Raji (cell line): ENCODE data around the gene CMTM4.

ENCODE experiments used
- POLR2A ChIP-seq: IDR thresholded peaks from 2 replicates; pipeline ENCODE4 v1.6.1; 2011; ENCODE audit warnings: low read depth, low read length, control low read depth; ENCODE audit not compliant: insufficient read depth

The CMTM4 gene

DNA sequence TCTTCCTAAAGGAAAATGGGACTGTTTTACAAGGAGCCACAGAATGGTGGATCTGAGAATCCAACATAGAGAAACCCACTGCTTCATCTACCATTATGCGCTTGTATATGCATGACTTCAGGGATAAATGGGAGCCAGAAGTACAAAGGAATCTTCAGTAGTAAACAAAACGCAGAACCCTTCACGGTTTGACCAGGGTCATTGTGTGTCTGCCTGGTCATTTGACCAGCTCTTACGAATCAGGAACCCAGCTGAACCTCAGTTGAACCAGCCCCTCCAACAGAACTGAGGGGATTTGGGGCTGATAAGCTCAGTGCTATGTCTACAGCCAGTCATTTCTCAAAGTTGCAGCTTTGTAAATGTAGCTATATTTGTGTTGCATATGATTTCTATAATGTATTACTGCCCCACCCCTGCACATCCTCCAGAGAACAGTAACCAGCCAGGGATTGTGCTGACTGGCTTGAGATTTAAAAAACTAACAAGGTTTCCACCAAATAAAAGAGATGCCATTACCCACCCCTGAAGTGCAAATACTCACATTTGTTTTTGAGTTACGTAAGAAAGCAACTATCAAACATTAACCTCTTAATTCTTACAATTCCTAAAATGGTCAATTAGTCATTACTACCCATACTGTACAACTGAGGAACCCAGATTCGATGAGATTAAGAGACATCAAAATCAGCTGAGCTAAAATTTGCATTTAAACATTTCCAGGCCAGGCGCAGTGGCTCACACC, 6.3 kb downstream of the CMTM4 start:
- no peak for TF ChIP-seq POLR2A

DNA sequence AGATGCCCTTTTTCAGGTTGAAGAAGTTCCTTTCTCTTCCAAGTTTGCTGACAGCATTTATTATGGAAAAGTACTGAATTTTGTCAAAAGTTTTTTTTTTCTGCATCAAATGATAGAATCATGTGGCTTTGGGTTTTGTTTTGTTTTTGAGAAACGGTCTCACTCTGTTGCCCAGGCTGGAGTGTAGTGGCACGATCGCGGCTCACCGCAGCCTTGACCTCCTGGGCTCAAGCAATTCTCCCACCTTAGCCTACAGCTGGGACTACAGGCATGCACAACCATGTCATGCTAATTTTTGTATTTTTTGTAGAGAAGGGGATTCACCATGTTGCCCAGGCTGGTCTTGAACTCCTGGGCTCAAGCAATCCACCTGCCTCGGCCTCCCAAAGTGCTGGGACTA, 7.3 kb downstream of the CMTM4 start:
- TF ChIP-seq POLR2A = no peak

DNA sequence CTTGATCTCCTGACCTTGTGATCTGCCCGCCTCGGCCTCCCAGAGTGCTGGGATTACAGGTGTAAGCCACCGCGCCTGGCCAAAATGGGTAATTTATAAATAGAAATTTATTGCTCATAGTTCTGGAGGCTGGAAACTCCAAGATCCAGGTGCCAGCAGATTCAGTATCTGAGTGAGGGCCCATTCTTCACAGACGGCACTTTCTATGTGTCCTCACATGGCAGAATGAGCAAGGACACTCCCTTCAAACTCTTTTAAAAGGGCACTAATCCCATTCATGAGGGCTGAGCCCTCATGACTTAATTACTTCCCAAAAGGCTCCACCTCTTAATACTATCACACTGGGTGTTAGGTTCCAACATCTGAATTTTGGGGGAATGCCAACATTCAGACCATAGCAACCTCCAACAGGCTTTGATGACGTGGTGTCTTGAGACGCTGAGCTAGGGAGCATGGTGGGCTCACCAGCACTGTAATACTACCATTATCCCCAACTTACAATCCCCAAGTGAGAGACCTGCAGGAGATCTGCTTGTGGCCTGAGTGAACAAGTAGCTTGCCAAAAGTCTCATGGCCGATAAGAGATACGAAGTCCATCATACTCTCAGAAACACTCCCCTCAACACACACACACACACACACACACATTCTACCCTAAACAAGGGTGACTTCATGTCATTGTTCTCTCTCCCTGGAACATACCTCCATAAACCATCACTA, 8.5 kb downstream of the CMTM4 start:
- TF ChIP-seq POLR2A = no peak

DNA sequence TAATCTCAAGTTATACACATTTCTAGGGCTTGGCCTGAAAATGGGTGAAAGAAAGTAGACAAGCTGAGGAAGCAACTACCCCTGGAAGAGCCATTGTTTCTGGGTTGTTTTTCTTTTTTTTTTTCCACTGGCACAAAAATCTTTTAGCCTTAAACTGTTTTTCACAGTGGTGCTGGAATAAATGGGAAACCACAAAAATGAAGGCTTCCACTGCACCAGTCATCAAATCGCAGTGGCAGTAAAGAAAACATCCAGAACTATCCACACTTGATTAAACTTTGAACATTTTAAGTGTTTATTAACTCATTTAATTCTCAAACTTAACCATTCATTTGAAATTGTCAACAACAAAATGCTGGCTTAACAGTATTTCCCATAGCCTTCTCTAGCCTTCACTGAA, 14.3 kb downstream of the CMTM4 start:
- TF ChIP-seq POLR2A = no peak

DNA sequence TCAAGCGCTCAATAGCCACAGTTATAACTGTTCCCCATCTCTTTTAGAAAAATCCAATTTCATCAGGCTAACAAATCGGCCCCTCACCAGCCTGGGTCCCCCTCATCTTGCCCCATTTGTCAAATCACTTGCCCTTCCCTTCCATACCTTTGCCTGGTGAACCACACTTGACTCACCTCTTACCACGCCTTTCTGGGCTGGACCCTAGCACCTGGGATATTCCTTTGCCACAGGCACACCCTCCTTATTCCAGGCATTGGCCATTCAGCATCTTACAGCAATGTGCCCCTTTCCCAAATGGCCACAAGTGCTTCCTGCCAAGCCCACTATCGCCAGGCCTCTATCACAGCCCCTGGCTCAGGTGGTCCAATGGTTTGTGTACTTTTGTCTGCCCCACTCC, 14.9 kb downstream of the CMTM4 start:
- TF ChIP-seq POLR2A = no peak

DNA sequence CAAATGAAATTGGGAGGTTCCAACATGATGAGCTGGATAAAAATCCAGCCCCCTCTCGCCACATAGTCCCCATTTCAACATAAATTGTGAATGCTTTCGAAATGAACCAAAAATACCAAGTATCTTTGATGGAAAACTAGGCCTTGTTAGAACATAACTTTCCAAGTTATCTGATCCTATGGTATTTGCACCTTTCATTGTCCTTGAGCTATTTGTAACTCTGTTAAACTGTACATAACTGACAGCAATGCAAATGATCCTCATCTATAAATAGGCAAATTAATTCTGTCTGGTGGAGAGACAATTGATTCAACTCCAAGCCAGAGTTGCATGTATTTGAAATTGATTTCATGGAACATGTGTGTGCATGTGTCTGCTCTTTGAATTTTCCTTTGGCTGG, 18.2 kb downstream of the CMTM4 start:
- no peak for TF ChIP-seq POLR2A

DNA sequence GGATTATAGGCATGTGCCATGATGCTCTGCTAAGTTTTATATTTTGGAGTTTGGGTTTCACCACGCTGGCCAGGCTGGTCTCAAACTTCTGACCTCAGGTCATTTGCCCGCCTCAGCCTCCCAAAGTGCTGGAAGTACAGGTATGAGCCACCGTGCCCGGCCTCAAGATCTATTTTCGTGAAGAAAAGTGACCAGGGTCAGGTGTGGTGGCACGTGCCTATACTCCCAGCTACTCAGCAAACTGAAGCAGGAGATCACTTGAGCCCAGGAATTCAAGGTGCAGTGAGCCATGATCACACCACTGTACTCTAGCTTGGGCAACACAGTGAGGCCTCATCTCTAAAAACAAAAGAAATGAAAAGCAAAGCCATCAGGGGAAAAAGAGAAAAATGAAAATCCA, 18.7 kb downstream of the CMTM4 start:
- no peak for TF ChIP-seq POLR2A

DNA sequence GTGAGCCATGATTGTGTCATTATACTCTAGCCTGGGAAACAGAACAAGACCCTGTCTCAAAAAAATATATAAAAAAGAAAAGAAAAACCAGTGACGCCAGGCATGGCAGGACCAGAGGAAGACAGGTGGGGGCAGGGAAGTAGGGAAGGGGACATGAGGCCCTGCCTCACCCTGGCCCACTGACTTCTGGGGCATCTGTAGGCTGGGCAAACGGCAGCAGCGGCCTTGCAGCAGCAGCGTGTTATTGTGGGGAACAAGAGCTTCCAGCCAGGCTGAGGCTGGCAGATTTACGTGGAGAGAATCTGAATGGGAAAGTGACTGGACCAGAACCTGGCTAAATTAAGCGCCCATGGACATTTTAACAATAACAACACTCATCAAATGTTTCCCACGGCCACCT, 19.4 kb downstream of the CMTM4 start:
- no peak for TF ChIP-seq POLR2A

DNA sequence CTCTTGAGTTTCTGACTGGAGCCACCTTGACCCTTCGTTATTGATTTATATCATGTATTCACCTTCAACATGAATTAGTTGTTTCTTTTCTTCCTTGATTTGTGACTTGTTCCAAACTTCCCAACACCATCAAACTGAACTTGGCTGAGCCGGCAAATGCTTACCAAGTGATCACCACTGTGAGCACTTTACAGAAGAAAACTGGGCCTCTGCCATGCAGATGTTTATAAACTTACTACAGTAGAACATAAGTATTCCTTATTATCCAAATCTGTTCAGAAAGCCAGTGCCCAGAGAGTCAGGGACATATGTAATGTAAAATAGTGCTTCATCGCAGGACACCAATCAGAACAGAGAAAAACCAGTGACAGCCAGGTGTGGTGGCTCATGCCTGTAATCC, 19.9 kb downstream of the CMTM4 start:
- TF ChIP-seq POLR2A = no peak

DNA sequence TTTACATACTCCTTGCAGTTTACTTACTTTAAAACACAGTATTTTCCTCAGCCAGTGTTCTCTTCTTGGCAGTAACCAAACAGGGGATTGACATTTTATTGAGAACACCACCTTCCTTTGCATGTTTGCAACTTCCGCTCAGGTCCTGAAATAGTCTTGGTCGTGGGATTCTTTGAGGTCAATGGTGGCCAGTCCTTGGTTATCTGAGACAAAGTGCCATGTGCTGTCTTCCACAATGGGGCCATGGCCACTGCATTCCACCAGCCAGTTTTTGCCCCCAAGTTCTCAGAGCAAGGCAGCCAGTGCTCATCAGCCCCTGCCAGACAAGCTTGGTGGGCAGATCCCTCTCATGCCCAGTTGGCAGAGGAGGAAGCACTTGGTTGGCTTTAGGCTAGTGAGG, 22.9 kb downstream of the CMTM4 start:
- TF ChIP-seq POLR2A = no peak

DNA sequence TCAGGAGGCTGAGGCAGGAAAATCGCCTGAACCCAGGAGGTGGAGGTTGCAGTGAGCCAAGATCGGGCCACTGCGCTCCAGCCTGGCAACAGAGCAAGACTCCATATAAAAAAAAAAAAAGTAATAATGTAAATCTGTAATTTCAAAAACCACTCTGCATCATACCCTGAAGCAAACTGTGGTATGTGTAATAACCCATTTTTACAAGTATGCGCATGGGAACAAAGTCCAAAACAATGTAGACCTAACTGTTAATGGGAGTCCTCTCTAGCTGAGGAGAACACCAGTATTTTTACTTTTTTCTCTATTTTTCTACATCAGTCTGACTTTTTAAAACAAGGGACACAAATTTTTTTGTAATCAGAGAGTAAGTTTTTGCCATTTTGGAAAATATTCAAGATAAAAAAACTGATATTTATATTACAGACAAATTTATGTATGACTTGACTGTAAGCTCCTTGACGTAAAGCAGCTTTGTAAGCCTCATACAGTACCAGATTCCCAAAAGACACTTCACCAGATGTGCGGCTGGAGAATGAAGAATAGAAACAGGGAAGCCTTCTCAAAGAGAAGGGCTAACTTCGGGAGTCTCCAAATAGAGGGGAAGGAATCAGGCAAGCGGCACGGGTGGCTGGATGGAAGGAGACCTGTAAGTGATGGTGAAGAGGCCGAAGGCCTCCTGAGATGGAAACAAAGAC, 25.7 kb downstream of the CMTM4 start:
- no peak for TF ChIP-seq POLR2A

DNA sequence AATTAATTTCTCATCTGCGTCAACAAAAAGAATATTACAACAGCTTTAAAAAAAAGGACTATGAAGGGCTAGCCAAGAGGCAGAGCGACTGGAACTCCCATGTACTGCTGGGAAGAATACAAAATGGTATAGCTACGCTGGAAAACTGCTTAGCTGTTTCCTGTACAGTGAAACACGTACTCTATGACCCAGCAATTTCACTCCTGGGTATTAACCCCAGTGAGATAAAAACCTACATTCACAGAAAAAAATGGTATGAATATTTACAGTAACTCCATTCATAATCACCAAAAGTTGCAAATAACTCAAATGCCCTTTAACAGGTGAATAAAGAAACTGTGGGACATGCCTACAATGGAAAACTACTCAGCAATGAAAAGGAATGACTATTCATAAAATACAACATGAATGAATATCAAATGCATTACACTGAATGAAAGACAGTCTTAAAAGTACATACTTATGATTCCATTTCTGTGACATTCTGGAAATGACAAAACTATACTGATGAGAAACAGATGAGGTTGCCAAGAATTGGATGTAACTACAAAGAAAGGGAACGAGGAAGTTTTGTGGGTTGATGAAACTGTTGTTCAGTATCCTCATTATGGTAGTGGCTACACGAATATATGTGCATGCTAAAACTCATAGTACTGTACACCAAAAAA, 27.6 kb downstream of the CMTM4 start:
- no peak for TF ChIP-seq POLR2A

DNA sequence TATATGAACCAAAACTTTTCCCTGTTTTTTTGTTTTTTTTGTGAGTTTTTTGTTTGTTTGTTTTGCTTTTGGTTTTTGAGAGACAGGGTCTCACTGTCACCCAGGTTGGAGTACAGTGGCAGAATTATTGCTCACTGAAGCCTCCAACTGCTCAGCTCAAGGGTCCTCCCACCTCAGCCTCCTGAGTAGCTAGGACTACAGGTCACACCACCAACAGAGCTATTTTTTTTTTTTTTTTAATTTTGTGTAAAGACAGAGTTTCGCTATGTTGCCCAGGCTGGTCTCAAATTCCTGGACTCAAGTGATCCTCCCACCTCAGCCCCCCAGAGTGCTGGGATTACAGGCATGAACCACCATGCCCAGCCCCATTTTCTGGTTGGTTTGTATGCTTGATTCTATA, 28.6 kb downstream of the CMTM4 start:
- no peak for TF ChIP-seq POLR2A

DNA sequence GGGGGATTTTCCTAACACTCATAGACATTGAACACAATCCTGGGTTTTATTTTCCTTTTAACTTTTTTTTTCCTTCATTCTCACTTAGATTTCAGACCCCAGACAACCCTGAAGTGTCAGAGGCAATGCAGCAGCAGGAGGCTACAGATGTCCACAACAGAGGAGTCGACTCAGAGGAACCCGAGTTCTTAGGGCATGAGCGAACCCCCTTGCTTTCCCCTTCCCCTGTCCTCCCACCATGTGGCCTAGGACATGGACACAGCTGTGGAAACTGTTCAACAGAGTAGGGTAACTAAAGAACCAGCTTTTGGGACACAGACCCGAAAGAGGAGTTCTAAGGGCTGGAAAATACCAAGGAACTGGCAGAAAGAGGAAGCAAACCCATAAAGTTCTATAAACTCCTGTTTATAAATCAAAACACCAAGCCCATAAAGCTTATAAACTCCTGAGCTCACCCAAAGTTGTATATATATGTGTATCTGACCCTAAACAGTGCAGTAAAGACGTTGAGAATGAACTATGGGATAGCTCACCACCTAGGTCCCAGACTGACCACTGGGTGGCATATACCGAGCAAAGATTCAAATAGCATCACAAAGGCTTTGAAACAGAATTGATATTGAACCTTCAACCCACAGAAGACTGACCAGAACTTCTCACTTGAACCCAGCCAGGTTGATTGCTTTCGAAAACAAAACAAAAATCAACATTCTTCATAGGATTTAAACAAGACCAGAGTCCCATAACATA, 33.9 kb downstream of the CMTM4 start:
- TF ChIP-seq POLR2A = no peak

DNA sequence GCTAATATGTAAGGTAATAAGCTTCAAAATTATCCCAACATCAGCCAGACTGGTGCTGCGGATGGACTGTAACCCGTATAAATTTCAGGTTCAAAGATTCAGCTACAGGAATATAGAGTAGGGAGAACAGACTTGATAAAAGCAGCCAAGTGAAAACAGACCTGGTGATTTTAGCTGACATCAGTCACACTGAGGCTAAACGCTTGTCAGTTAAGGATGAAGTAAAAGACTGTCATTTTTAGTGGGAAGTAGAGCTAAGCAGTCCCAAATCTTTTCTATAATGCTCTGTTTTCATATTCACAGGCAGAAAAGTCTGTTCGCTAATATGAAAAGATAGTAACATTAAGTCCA, 35.4 kb downstream of the CMTM4 start:
- TF ChIP-seq POLR2A = no peak

DNA sequence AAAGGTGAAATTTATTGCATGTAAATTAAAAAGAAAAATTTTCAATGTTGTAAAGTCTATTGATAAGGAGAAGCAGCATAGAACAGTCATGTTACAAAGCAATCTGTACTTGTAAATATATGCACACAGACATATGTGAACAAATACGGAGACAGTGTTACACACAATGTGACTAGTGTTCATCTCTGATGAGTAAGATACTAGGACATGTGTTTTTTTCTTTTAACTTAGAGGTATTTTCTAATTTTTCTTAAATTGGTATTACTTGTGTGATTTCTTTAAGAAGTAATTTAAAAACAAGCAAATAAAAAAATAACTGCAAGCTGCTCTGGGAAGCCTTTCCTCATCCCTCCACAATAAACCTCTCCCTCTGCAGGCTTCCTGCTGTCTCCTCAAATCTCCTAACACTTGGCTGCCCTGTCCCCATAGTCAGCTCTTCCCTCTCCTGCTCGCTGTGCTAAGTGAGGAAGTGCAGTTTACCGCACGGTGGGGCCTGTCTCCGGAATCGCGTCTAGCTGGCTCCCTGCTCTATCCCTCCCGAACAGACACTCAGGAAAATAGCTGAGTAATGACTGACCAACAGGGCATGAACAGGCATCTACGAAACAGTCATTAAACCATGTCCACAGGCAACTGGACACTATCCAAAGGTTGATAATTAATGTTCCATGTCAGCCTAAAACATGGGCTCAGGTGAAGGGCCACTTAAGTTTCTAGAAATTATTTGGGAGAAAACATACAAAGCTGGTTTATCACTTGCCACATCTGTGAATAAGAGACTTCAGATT, 35.9 kb downstream of the CMTM4 start:
- TF ChIP-seq POLR2A = no peak
